Tibial artery (tissue), 4 donors: ENCODE results near the gene LAT.
A peak's percentile ranks its signal among the peaks of the same experiment; 100 is the strongest.
"Not testable (repeated sequence)": the region's sequence is repeated elsewhere in the genome, so short reads cannot be mapped to it uniquely, and the experiment has no call there.

Source experiments
- DNase-seq, 2 donors: peaks; one replicate each; pipeline ENCODE4 v3.0.0-alpha.2; 2019
- H3K27ac ChIP-seq, 2 donors: fragments of 200-600 bp; sonication (generic) in 1 of 2; 1 replicate in 1 of 2; 2 replicates in 1 of 2; pipeline ENCODE4 v1.5.1; 2018 to 2019; ENCODE audit warnings: mild to moderate bottlenecking in 1 of 2
- H3K27me3 ChIP-seq, 2 donors: fragments of 200-600 bp; sonication (generic) in 1 of 2; one replicate each; pipeline versions ENCODE4 v1.5.1 to v1.6.0; 2016 to 2019
- H3K36me3 ChIP-seq, 3 donors: fragments of 200-600 bp; sonication (generic) in 2 of 3; one replicate each; pipeline ENCODE4 v1.5.1; 2016 to 2019; ENCODE audit warnings: mild to moderate bottlenecking in 2 of 3
- H3K4me1 ChIP-seq, 4 donors: fragments of 200-600 bp; sonication (generic) in 2 of 4; 1 replicate in 3 of 4; 2 replicates in 1 of 4; pipeline ENCODE4 v1.5.1; 2016 to 2019
- H3K4me3 ChIP-seq, 2 donors: fragments of 200-600 bp; sonication (generic) in 1 of 2; 1 replicate in 1 of 2; 2 replicates in 1 of 2; pipeline ENCODE4 v1.5.1; 2018 to 2019; ENCODE audit warnings: mild to moderate bottlenecking in 2 of 2
- H3K9me3 ChIP-seq, 3 donors: fragments of 200-600 bp; sonication (generic) in 1 of 3; one replicate each; pipeline ENCODE4 v1.5.1; 2016 to 2019
- intact Hi-C: fragments of 100-400 bp; cut with DNase I; formaldehyde crosslinking; loops from one replicate; pipeline ENCODE4 v1.15.0; 2023; ENCODE audit warnings: low total_unique reads
- TF ChIP-seq, protein P1 (sequence below), 2 experiments: fragments of 200-600 bp in 1 of 2; fragments of 450-650 bp in 1 of 2; IDR thresholded peaks; one replicate each; pipeline ENCODE4 v1.5.1; 2017 to 2019; ENCODE audit warnings: antibody characterized with exemption in 2 of 2, mild to moderate bottlenecking in 1 of 2, moderate library complexity in 1 of 2

LAT gene

DNA sequence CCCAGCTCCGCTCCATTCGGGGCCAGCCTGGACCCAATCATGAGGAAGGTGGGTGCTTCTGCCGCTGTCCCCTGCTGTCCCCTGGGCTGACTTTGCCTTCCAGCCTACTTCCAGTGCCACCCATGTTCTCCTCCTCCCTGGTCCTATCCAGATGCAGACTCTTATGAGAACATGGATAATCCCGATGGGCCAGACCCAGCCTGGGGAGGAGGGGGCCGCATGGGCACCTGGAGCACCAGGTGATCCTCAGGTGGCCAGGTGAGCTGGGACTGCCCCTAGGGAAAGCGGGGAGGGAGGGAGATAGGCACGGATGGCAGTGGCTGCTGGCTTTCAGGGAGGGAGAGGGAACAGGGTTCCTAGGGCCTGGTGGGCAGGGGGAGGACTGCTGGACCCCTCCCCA, 46.1 kb upstream of the LAT start:
- DNase-seq, result no peak
- intact Hi-C loops, result no loop called here
- Histone ChIP-seq H3K9me3 (no peaks in the 10 kb centered on the region), H3K4me3 (no peak overlapping the region), H3K4me1 (peaks cover 0 to 5% (median 0%) of the 10 kb centered on the region in 4 donors), H3K27ac (no peak overlapping the region), H3K36me3 (no peaks in the 10 kb centered on the region), H3K27me3 (peaks cover 0 to 28% of the 10 kb centered on the region in 2 donors)
- TF ChIP-seq, protein P1, sequence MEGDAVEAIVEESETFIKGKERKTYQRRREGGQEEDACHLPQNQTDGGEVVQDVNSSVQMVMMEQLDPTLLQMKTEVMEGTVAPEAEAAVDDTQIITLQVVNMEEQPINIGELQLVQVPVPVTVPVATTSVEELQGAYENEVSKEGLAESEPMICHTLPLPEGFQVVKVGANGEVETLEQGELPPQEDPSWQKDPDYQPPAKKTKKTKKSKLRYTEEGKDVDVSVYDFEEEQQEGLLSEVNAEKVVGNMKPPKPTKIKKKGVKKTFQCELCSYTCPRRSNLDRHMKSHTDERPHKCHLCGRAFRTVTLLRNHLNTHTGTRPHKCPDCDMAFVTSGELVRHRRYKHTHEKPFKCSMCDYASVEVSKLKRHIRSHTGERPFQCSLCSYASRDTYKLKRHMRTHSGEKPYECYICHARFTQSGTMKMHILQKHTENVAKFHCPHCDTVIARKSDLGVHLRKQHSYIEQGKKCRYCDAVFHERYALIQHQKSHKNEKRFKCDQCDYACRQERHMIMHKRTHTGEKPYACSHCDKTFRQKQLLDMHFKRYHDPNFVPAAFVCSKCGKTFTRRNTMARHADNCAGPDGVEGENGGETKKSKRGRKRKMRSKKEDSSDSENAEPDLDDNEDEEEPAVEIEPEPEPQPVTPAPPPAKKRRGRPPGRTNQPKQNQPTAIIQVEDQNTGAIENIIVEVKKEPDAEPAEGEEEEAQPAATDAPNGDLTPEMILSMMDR (IDR thresholded peaks at IDR 0.05), result no peak

DNA sequence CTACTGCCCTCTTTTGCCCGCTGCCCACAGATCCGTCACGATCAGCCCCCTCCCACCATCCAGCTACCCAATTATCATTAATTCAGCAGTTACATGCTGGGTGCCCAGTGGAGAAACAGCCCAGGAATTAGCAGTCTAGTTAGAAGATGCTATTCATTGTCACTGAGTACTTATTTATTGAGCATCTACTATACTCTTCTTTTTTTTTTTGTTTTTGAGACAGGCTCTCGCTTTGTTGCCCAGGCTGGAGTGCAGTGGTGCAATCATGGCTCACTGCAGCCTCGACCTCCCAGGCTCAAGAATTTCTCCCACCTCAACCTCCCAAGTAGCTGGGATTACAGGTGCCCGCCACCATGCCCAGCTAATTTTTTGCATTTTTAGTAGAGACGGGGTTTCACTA, 45.0 kb upstream of the LAT start:
- H3K27me3 ChIP-seq, result peaks cover 0 to 28% of the 10 kb centered on the region in 2 donors
- intact Hi-C loops, DNase-seq, H3K36me3 ChIP-seq, H3K4me3 ChIP-seq, H3K27ac ChIP-seq, H3K9me3 ChIP-seq, H3K4me1 ChIP-seq: not testable (repeated sequence)

DNA sequence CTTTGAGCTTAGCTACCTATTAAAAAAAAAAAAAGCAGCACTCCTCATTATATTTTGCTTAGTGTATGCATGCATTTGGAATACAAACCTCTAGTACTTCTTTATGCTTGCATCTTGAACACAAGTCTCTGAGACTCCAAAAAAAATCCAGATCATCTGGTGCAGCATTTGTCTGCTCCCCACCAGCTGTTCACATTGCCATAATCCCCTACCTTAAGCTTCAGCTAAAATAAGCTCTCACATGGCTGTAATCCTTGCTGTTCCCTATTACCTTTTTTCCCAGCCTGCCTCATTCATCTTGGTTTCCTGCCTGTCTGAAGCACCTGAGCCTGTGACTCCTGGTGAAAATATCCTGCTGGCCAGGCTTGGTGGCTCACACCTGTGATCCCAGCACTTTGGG, 41.6 kb upstream of the LAT start:
- intact Hi-C loops, result no loop called here
- DNase-seq, result no peak
- Histone ChIP-seq H3K9me3 (no peaks in the 10 kb centered on the region), H3K4me1 (peaks cover 0 to 11% (median 9%) of the 10 kb centered on the region in 4 donors), H3K4me3 (no peak overlapping the region), H3K36me3 (no peaks in the 10 kb centered on the region), H3K27me3 (peaks cover 0 to 9% of the 10 kb centered on the region in 2 donors), H3K27ac (no peak overlapping the region)
- TF ChIP-seq, protein P1 (IDR thresholded peaks at IDR 0.05), result no peak

DNA sequence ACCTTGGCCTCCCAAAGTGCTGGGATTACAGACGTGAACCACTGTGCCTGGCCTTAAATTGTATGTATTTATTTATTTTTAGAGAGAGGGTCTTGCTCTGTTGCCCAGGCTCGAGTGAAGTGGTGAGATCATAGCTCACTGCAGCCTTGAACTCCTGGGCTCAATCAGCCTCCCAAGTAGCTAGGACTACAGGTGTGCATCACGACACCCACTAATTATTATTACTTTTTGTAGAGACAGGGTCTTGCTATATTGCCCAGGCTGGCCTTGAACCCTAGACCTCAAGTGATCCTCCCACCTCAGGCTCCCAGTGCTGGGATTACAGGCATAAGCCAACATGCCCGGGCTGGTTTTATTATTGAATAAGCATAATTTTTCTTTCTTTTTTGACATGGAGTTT, 38.2 kb upstream of the LAT start:
- intact Hi-C loops, result no loop called here
- DNase-seq, result no peak
- no peaks in the 10 kb centered on the region for H3K9me3 ChIP-seq
- H3K27me3 ChIP-seq, result no peaks in the 10 kb centered on the region
- H3K4me3 ChIP-seq, result no peak overlapping the region
- no peak overlapping the region for H3K27ac ChIP-seq
- H3K36me3 ChIP-seq, result no peaks in the 10 kb centered on the region
- H3K4me1 ChIP-seq, result peaks cover 0 to 18% (median 15%) of the 10 kb centered on the region in 4 donors
- TF ChIP-seq, protein P1 (IDR thresholded peaks at IDR 0.05), result no peak

DNA sequence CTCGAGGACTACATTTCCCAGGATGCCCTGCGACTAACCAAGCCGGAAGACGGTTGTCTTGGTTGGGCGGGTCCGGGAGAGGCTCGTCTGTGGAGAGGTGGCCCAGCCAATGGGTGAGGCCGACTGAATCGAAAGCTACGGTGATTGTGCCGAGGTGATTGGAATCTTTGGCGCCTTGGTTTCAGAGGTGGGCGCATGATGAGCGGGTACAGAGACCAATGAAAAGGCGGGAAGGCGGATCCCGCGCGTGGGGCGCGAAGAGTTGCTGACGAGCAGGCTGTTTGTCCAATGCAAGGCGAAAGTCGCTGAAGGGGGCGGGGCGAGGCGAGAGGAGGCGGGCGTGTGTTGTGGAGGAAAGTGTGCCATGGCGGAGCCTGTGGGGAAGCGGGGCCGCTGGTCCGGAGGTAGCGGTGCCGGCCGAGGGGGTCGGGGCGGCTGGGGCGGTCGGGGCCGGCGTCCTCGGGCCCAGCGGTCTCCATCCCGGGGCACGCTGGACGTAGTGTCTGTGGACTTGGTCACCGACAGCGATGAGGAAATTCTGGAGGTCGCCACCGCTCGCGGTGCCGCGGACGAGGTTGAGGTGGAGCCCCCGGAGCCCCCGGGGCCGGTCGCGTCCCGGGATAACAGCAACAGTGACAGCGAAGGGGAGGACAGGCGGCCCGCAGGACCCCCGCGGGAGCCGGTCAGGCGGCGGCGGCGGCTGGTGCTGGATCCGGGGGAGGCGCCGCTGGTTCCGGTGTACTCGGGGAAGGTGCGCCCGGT, 34.0 kb upstream of the LAT start, which contains the start of gene NFATC2IP:
TSS of gene NFATC2IP (plus strand) at position 290 of the 762 bp plus-strand sequence. CDS start at position 365, 75 bp downstream.
- TF ChIP-seq, protein P1 (IDR thresholded peaks at IDR 0.05), result no peak
- peak within 1 kb of the TSS; percentile 78 to 92 for H3K4me3 ChIP-seq
- H3K4me1 ChIP-seq, result peaks cover 0 to 27% (median 15%) of the 10 kb centered on the region in 4 donors
- peak; percentile 100 for DNase-seq
- peaks cover 28 to 36% (median 30%) of the 10 kb centered on the region in 3 donors for H3K36me3 ChIP-seq
- intact Hi-C loops, result no loop called here
- H3K27me3 ChIP-seq, result no peaks in the 10 kb centered on the region
- peak within 1 kb of the TSS; percentile 87 to 90 for H3K27ac ChIP-seq
- H3K9me3 ChIP-seq, result no peaks in the 10 kb centered on the region

DNA sequence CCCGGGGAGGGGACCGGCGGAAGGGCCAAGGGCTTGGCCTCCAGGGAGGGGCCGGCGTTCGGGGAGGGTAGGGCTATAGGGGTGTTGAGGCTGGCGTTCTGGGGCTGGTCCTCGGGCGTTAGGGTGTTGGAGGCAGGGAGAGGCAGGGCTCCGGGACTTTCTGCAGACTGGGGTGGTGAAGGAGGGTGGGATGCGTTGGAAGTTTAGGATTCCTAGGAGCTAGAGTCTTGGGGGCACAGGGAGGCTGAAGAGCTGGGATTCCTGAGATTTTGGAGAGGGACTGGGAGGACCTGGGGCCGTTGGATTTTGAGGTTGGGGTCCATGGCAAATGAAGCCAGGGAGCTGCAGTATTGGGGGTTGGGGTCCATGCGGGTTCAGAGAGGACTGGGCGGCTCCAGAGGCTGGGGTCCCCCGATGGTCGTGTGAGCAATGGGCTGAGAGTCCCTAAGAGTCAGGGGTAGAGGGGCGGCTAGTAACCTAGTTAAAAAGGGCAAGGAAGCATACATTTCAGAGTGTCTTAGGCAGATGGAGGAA, 33.4 kb upstream of the LAT start:
- TF ChIP-seq, protein P1 (IDR thresholded peaks at IDR 0.05), result no peak
- no peaks in the 10 kb centered on the region for H3K9me3 ChIP-seq
- intact Hi-C loops, result no loop called here
- peaks cover 0 to 26% (median 14%) of the 10 kb centered on the region in 4 donors for H3K4me1 ChIP-seq
- DNase-seq, result peak in 1 of 2 donors; percentile 70
- no peaks in the 10 kb centered on the region for H3K27me3 ChIP-seq
- peak overlapping the region; percentile 87 to 90 for H3K27ac ChIP-seq
- H3K4me3 ChIP-seq, result peak overlapping the region; percentile 78 to 92
- H3K36me3 ChIP-seq, result peaks cover 35 to 43% (median 36%) of the 10 kb centered on the region in 3 donors
